HPDE6-E6E7 (cell line): ENCODE results near the gene TMEM40.
"Not testable (repeated sequence)": the region's sequence is repeated elsewhere in the genome, so short reads cannot be mapped to it uniquely, and the experiment has no call there.

Source experiments
- DNase-seq: peaks from one replicate; pipeline ENCODE4 v3.0.0; 2011; ENCODE audit warnings: missing footprints; ENCODE audit errors: extremely low spot score

TMEM40 gene, protein sequence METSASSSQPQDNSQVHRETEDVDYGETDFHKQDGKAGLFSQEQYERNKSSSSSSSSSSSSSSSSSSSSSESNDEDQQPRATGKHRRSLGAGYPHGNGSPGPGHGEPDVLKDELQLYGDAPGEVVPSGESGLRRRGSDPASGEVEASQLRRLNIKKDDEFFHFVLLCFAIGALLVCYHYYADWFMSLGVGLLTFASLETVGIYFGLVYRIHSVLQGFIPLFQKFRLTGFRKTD

DNA sequence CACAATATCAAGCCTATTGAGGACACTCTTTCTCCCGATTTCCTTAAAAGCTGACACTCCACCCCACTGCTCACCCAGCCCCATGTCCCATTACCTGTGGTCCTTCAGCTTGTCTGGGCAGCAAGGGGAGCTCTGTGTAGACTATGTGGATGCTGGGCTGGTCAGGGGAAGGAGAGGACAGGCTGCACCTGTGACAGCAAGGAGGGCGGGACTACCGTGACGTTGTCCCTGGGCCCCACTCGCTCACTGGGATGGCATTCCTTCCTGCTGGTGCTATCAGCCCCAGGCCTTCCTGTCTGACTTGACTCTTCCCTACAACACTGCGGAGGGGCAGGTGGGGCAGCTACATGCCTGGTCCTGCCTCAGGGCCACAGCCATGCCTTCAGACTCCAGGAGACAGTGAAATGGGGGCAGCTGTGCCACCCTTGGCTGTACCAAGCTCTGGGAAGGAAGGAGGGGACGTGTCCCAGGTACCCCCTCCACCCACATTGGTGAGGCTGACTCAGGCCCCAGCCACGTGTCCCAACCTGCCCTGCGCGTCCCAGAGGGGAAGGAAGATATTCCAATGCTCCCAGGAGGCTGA is at the start of gene TMEM40:
Gene TMEM40 (minus strand): TSS at position 163 of the 583 bp plus-strand sequence. CDS start 9,427 bp downstream, outside the sequence.
- DNase-seq = peak; percentile 75

DNA sequence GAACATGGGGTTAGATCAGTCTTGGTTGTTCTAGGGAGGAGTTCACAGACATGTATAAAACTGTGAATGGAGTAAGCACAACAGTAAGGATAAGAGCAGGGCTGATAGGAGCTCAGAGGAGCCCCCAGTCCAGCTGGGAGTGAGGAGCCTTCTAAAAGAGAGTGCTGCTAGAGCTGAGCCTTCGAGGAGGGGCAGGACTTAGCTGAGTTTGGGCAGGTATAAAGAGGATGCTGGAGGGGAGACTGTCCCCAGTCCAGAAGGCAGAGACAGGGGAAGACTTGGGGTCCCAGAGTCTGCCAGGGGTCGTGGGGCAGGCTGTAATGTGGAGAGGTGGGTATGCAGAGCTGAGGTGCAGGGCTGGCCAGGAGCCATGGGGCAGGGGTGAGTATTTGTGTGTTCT is 49.5 kb upstream of the TMEM40 start:
- no peak for DNase-seq

DNA sequence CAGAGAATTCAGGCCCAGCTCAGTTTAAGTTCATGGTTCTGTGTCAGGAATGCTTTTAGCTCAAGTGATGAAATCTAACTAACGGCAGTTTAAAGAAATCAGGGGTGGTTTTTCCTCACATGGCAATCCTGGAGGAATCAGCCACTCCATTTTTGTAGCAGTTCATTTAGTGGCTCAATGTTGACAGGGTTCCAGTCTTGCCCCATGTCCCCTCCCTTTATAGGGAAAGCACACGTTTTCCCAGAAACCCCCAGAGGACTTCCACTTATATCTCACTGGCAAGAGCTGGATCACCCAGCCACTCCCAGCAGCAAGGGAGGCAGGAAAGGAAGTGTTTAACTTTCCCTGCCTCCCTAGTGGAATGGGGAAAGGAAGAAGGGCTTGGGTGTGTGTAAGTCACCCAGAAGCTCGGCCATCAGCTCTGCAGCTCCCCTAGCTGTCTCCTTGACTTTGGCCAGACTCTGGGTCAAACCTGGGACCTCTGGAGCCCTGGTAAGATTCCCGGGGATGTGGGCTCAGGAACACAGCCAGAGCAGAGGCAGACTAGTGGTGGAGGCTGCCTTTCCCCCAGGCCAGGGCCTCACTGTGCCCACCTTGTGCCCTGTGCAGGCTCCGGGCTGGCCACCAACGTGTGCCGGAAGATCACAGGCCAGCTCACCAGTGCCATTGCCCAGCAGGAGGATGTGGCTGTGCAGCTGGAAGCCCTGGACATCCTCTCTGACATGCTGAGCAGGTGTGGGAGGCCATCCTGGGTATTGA is 48.7 kb upstream of the TMEM40 start:
- no peak for DNase-seq

DNA sequence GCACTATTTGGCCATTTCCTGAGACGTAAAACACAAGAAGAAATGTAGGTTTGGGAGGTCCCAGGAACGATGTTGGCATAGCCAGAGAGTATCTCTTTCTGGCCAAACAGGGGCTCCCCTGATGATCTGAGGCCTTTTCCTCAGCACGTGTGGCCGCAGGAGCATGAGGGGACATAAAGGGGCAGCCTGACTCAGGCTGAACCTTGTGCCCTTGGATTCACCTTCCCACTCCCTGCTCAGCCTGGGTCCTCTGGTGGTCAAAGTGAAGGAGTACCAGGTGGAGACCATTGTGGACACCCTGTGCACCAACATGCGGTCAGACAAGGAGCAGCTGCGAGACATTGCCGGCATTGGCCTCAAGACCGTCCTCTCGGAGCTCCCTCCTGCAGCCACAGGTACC is 48.0 kb upstream of the TMEM40 start:
- DNase-seq = no peak

DNA sequence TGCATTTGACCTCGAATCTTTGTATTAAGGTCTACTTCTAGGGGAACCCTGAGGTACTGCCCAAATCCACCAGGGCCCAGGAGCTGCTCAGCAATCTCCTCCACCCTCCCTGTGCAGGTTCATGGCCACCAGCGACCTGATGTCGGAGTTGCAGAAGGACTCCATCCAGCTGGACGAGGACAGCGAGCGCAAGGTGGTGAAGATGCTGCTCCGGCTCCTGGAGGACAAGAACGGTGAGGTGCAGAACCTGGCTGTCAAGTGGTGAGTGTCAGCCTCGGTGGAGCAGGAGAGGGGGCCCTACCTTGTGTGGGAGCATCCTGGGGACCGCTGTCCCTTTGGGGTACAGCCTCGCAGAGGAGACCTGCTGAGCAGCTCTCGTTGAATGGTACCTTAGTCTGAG is 44.3 kb upstream of the TMEM40 start:
- no peak for DNase-seq

DNA sequence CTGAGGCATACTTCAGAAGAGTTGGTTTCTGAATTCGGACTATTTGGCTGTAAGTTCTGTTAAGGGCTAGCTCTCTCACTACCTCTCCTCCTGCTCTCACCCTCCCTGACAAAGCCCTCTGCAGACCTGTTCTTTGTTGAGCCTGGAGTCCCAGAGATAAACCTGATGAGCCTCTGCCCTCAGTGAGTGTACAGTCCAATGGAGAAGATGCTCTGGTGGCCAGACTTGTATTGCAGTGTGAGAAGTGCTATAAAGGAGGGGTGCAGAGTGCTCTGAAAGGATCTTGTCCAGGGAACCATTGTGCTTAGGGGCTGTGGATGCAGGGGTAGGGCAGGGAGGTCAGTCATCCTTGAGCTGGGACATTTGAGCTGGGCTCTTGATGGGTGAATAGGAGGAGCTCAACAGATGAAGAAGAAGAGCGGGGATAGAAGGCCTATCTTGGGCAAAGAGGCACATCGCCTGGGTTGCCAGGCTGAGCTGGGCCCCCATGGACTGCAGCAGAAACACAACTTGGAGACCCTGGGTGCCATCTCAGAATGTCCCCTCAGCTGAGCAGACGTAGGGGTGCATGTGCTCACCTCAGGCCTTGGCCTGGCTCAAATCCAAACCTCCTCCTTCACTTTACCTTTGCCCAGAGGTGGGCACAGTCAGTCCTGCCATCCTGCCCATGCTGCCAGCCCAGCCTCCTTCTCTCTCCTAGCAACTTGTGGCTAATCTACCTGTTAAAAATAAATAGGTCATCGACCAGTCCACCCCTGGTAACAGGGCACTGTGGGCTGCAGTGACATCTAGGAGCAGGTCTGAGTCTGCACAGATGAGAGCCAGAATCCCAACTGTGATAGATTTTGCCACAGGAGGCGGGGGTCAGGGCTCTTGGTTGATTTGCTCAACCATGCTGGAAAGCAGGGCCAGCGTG is 40.7 kb upstream of the TMEM40 start:
- no peak for DNase-seq

DNA sequence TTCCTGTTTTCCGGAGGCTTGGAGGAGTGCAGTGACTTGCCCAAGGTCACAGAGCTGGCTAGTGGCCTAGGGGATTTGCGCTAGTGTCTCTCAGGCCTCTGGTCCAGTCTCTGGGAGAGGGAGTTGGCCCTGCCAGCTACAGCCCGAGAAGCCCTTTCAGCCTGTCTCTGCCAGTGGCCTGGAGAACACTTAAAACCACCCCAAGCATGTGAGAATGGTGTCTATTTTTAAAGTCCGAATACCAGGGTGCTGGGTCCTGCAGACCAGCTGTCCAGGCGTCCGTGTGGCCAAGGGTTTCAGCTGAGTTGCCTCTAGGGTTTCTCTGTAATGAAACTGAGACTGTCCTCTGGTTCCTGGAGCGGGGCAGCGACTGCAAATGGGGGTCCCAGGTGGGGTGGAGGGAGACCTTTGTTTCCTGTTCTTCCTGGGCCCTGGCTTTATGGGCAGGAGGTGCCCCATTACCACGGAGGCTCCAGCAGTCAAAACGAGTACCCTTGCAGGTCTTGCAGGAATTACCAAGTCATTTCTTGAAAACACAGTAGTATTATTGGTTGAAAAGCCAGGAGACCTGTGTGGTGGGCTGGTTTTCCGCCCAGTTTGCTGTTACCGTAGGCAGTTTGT is 39.6 kb upstream of the TMEM40 start:
- no peak for DNase-seq

DNA sequence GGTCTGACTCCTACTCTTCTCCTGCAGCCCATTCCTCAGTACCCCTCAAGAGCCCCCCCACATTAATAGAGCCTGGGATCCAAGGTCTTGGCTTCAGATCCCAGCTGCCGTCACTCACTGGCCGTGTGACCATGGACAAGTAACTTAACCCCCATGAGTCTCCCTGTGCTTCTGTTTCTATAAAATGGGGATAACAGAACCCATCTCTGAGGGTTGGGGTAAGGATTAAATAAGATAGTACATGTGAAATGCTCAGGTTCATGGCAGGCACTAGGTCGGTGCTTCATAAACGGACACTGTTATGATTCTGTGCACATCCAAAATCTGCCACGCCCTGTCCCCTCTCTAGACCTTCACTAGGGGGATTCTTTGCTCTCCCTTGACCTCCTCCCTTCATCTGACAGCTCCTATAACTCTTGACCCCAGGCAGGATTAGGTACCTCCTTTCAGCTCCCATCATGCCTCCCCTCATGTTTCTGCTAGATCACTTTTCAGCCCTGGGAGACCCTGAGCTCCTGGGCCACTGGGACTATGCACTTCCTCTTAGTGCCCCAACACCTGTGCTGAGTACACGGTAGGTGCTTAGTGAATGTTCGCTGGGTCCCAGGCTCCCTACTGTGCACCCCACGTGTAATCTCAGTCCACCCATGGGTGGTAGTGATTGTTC is 39.0 kb upstream of the TMEM40 start:
- DNase-seq = no peak

DNA sequence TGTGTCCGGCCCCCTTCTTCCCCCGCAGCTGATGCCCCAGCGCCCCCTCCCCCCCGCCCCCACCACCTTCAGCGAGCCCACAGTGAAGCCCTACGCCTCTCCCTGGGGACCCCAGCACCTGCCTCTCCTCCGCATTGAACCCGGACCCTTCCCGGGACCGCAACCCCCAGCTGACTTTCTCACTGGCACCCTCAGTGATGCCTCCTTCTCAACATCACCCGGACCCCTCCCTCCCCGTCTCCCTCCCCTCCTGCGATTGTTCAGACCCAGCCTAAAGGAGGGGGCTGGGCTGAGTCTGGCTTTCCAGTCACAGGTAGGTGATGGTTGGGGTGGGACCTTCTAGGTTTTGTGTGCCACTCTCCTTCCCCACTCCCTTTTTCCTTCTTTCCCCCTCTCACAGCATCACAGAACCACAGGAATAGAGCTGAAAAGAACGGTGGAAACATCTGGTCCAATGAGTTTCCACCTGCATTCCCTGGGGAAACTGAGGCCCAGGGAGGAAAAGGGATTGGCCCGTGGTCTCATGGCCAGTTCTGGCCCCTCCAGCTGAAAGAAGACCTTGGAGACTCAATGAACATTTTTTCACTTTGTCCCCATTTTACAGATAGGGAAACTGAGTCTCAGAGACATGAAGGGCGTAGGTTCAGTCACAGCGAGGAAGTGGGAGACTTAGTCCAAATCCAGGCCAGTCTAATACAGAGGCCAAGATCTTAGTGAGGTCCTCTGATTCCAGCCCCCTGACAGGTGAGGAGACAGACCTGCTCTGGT is 38.2 kb upstream of the TMEM40 start:
- DNase-seq = no peak

DNA sequence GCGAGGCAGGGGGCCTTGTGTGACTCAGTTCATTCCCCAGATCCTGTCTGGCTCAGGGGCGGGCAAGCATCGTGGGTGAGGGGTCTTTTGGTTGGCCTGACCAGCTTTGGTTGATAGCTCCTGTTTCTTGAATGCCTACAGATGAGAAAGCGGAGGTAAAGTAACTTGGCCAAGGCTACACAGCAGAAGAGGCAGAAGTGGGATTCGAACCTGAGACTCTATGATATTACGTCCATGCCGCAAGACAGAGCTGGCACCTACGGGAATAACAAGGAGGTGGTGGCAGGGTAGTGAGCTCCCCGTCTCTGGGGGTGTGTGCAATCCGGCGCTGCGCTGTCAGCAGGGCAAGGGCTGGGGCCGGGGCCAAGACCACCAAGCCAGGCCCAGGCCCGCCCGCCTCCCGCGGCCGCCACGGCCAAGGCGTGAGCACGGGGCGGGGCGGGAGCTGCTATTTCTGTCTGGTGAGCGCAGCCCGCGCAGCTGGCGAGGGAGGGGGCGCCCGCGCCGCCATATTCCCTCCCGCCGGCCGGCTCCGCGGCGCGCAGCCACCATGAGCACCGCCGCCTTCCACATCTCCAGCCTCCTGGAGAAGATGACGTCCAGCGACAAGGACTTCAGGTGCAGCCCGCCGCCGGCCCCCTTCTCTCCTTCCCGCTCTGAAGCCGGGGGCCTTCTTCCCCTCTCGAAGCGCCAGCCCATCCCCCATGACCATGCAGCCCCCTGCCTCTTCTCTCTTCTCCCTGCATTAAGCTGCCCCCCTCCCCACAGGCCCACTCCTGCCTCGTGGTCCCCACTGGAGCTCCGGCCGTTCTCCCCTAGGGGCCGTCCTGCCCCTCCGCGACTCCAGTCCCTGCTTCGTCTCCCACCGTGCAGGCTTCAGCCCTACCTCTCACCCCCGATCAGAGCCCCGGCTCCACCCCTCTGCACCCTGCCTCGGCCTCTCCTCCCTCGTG is 37.4 kb upstream of the TMEM40 start, which contains the start of gene CAND2:
Gene CAND2 (plus strand): TSS at position 510 of the 953 bp plus-strand sequence. CDS start 41 bp downstream, at position 551.
- no peak for DNase-seq

DNA sequence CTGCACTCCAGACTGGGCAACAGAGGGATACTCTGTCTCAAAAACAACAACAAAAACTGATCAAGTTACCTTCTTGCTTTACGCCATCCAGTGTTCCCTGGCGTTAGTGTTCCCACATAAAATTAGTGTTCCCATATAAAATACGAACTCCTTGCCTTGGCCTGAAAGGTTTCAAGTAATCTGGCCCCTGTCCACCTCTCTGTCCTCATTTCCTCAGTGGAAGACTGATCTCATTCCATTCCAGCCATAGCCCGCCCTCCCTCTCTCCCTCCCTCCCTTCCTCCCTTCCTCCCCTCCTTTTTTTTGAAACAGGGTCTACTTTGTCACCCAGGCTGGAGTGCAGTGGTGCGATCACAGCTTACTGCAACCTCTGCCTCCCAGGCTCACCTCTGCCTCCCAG is 34.6 kb upstream of the TMEM40 start:
- DNase-seq = no peak

DNA sequence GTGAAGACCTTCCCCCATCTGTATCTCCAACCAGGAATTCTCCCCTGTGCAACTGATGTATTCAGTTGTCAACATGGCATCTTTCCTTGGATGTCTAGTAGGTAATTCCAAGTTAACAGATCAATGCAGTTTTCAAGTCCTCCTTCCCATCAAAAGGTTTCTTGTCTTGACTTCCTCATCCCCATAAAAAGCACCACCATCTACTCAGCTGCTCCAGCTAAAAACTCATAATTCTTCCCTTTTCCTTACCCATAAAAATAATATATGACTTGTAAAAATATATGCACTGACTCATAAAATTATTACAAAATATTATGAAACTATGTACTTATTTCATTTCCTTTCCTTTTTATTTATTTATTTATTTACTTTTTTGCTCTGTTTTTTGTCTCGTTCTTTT is 32.4 kb upstream of the TMEM40 start:
- DNase-seq = no peak

DNA sequence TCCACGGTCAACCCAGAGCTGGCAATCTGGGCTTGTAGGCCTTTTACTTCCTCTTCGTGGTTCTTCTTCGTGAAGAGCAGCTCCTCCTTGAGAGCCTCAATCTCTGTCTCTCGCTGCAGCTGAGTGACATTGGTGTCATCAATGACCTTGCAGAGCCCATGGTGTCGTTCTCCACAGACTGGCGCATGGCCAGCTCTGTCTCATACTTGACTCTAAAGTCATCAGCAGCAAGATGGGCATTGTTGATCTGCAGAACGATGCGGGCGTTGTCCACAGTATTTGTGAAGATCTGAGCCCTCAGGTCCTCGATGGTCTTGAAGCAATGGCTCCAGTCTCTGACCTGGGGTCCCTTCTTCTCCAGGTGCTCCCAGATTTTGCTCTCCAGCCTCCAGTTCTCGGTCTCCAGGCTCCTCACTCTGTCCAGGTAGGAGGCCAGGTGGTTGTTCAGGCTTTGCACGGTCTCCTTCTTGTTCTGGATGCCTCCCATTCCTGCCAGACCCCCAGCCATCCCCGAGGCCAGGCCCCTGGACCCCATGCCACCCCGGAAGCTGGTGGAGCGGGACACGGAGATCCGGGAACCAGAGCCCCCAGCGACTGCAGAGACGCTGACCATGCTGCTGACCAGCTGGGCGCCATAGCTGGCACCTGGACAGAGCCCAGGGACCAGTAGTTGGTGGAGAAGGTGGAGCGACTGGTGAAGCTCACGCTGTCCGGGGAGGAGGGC is 29.1 kb upstream of the TMEM40 start:
- not testable (repeated sequence) for DNase-seq

DNA sequence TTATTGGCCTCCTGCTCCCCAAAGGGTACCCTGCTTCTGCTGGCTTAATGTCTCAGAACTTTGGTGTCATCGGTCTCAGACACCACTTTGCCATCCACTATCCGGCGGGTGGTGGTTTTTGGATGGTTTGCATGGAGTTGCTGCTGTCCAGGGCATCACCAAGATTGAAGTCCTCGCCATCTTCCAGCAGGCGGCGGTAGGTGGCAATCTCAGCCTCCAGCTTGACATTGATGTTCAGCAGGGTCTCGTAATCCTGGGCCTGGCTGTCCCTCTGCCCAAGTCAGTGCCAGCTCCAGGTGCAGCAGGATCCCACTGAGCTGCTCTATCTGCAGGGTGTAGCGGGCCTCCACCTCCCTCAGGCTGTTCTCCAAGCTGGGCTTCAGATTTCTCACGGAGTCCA is 28.3 kb upstream of the TMEM40 start:
- not testable (repeated sequence) for DNase-seq

DNA sequence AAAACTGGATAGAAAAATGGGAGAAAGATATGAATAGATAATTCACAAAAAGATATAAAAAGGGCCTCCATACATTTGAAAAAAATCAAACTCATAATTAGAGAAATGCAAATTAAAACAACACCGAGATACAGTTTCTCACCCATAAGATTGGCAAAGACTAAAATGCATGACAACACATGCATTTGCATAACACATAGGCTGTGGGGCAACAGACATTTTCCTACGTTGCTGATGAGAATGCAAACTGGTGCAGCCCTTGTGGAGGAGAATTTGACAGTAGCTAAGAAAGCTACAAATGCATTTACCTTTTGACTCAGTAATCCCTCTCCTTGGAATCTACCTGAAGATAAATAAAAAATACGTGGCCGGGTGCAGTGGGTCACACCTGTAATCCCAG is 26.0 kb upstream of the TMEM40 start:
- DNase-seq = no peak

DNA sequence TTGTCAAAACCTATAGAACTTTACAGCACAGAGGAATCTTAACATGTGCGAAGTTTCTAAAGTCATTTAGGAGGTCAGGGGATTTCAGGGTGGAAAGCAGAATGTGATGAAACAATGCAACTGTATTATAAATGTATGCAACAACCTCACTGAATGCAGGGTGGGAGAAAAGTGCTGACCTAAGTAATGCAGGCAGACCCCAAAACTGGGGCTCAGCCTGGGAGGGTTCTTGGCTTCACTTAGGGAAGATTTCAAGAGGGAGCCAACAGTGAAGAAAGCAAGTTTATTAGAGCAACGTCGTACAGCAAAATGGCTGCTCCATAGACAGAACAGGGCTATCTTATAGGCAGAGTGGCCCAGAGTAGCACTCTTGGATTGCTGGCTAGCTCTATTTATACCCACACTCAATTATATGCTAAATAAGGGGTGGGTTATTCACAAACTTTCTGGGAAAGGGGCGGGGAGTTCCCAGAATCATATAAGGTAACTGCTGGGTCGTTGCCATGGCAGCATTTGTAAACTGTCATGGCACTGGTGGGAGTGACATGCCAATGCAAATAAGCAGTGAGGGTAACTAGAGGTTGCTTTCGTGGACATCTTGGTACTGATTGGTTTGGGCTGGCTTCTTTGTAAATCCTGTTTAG is 23.2 kb upstream of the TMEM40 start:
- no peak for DNase-seq

DNA sequence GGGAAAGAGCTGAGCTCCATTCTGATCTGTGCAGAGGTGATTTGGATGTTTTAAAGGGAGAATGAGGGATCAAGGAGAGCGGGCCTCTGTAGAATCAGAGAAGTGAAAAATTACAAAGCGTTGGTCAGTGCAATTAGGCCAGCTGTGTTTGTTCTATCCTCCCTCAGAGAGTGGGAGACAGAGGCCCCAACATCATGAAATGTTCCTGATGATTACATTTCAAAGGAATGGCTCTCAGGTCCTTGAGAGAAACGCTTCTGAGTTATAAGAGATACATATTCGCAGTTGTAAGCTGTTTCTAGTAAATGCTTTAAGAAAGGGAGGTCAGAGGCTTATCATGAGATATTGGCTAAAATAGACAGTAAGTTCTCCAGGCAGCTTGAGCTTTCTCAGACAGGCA is 21.7 kb upstream of the TMEM40 start:
- no peak for DNase-seq

DNA sequence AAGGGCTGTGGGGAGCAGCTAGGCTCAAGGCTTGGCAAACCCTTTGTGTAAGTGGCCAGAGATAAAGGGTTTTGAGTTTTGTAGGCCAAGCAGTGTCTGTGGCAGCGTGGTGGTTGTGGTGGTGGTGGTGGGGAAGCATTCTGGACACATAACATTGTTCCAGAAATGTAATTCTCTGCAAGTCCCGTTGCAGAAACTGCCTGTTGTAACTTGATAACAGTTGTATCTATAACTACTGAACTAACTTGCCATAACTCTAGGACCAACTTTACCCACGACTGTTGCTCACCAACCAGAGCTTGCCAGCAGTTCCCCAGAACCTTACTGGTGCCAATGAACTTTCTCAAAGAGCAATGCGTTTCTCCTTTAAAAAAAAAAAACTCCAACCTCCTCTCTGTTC is 18.1 kb upstream of the TMEM40 start:
- no peak for DNase-seq
